WTC11 (cell line): ENCODE measurements around the gene ZNF521. TPM values are rescaled to one million over a fixed set of nuclear protein-coding genes. Genes with fewer than 3 reads are reported as not detected.

Experiments used
- ATAC-seq: fragments of 200-7000 bp; cut with Tn5 transposase; 2 replicates; pipeline ENCODE4 v1.10.0; 2021; ENCODE audit warnings: mild to moderate bottlenecking, moderate library complexity
- CTCF ChIA-PET: fragments of 300-600 bp; sonication (Branson Sonifier 250); formaldehyde crosslinking; loops from one replicate; lab custom pipeline; 2021; ENCODE audit warnings: antibody characterized with exemption; lab: Charles Lee
- POLR2A ChIA-PET: fragments of 350-600 bp; sonication (Branson Sonifier 250); formaldehyde crosslinking; loops from one replicate; lab custom pipeline; 2021; ENCODE audit warnings: antibody characterized with exemption; lab: Charles Lee
- DNase-seq: peaks from one replicate; pipeline ENCODE4 v3.0.0; 2021; ENCODE audit warnings: low spot score
- H3K27ac Mint-ChIP-seq: 2 replicates; pipeline ENCODE4 v1.8.0; 2021; ENCODE audit warnings: mixed read lengths
- H3K27me3 Mint-ChIP-seq: 2 replicates; pipeline ENCODE4 v1.8.0; 2021; ENCODE audit warnings: low read depth, mild to moderate bottlenecking, moderate library complexity, mixed read lengths
- H3K36me3 Mint-ChIP-seq: 2 replicates; pipeline ENCODE4 v1.8.0; 2021; ENCODE audit warnings: mixed read lengths
- H3K4me1 Mint-ChIP-seq: 2 replicates; pipeline ENCODE4 v1.8.0; 2022; ENCODE audit warnings: mixed read lengths
- H3K4me3 Mint-ChIP-seq: 2 replicates; pipeline ENCODE4 v1.8.0; 2021; ENCODE audit warnings: mild to moderate bottlenecking, moderate library complexity, mixed read lengths
- H3K9me3 Mint-ChIP-seq: 2 replicates; pipeline ENCODE4 v1.8.0; 2021; ENCODE audit warnings: mixed read lengths
- AR ChIP-seq: fragments of 250-450 bp; sonication (Bioruptor Pico); IDR thresholded peaks from 2 replicates; pipeline ENCODE4 v1.9.0; 2021; ENCODE audit warnings: mild to moderate bottlenecking
- CDX4 ChIP-seq: fragments of 250-450 bp; sonication (Bioruptor Pico); IDR thresholded peaks from 2 replicates; pipeline ENCODE4 v1.9.0; 2021; ENCODE audit warnings: moderate library complexity, mild to moderate bottlenecking, inconsistent platforms, borderline replicate concordance
- E2F1 ChIP-seq: sonication (generic); formaldehyde crosslinking; IDR thresholded peaks from 2 replicates; pipeline ENCODE4 v1.8.0; 2022; ENCODE audit warnings: mild to moderate bottlenecking, missing genetic modification reagents
- E2F4 ChIP-seq: sonication (generic); formaldehyde crosslinking; IDR thresholded peaks from 2 replicates; pipeline ENCODE4 v1.8.1; 2022; ENCODE audit warnings: low read depth, mild to moderate bottlenecking, moderate library complexity, missing genetic modification reagents, borderline replicate concordance
- FOXP4 ChIP-seq: sonication (generic); formaldehyde crosslinking; IDR thresholded peaks from 2 replicates; pipeline ENCODE4 v1.8.0; 2022; ENCODE audit warnings: mild to moderate bottlenecking, missing genetic modification reagents
- IRF2 ChIP-seq: sonication (generic); formaldehyde crosslinking; IDR thresholded peaks from 2 replicates; pipeline ENCODE4 v1.8.0; 2022; ENCODE audit warnings: low read depth, missing genetic modification reagents, borderline replicate concordance
- KAT7 ChIP-seq: sonication (generic); formaldehyde crosslinking; IDR thresholded peaks from 2 replicates; pipeline ENCODE4 v1.8.1; 2023; ENCODE audit warnings: missing genetic modification reagents, mild to moderate bottlenecking, borderline replicate concordance
- NR2C2 ChIP-seq: sonication (generic); formaldehyde crosslinking; IDR thresholded peaks from 2 replicates; pipeline ENCODE4 v1.8.0; 2022; ENCODE audit warnings: mild to moderate bottlenecking, missing genetic modification reagents
- PRDM15 ChIP-seq: sonication (generic); formaldehyde crosslinking; IDR thresholded peaks from 2 replicates; pipeline ENCODE4 v1.8.0; 2022; ENCODE audit warnings: missing genetic modification reagents
- STAT6 ChIP-seq: sonication (generic); formaldehyde crosslinking; conservative IDR thresholded peaks from 2 replicates; pipeline ENCODE4 v1.8.1; 2023; ENCODE audit warnings: mild to moderate bottlenecking, low read depth, missing genetic modification reagents, moderate library complexity
- TEAD4 ChIP-seq: sonication (generic); formaldehyde crosslinking; IDR thresholded peaks from 2 replicates; pipeline ENCODE4 v1.8.0; 2022; ENCODE audit warnings: mild to moderate bottlenecking, missing genetic modification reagents
- TP53 ChIP-seq: sonication (generic); formaldehyde crosslinking; IDR thresholded peaks from 2 replicates; pipeline ENCODE4 v1.8.1; 2023; ENCODE audit warnings: mild to moderate bottlenecking, missing genetic modification reagents
- ZNF138 ChIP-seq: sonication (generic); formaldehyde crosslinking; conservative IDR thresholded peaks from 2 replicates; pipeline ENCODE4 v1.8.1; 2022; ENCODE audit warnings: mild to moderate bottlenecking, moderate library complexity, missing genetic modification reagents
- ZNF232 ChIP-seq: sonication (generic); formaldehyde crosslinking; IDR thresholded peaks from 2 replicates; pipeline ENCODE4 v1.8.0; 2022; ENCODE audit warnings: mild to moderate bottlenecking, missing genetic modification reagents
- ZNF317 ChIP-seq: sonication (generic); formaldehyde crosslinking; IDR thresholded peaks from 2 replicates; pipeline ENCODE4 v1.8.1; 2023; ENCODE audit warnings: low read depth, mild to moderate bottlenecking, moderate library complexity, missing genetic modification reagents, borderline replicate concordance
- total RNA-seq: library from RNA; stranded (reverse); gene quantifications from 3 replicates; pipeline ENCODE4 v1.2.3, GENCODE V29; 2021

The ZNF521 gene
- total RNA-seq, 1 experiment from 2014 or later, result 15.3 TPM

- TF ChIP-seq E2F1 (CRISPR knock-in tag) (no peak), ZNF317 (CRISPR knock-in tag) (no peak), KAT7 (no peak), STAT6 (CRISPR knock-in tag) (no peak), ZNF232 (CRISPR knock-in tag) (no peak), TEAD4 (no peak)
Observed at GRCh38 chr18:25348386-25349130, 3.4 kb downstream of the ZNF521 start (continued).

GRCh38 chr18:25346561-25346960, 5.4 kb downstream of the ZNF521 start:
- Mint-ChIP-seq H3K4me3 (no peak overlapping the region), H3K27ac (no peak overlapping the region), H3K9me3 (peaks cover 4% of the 10 kb centered on the region; the same call in 1 of the 2 replicates), H3K4me1 (peaks cover 28% of the 10 kb centered on the region), H3K36me3 (no peaks in the 10 kb centered on the region), H3K27me3 (peaks cover 27% of the 10 kb centered on the region)
- DNase-seq (no peak), ATAC-seq (no peak)
- TF ChIP-seq NR2C2 (no peak), AR (no peak), E2F4 (CRISPR knock-in tag) (no peak), TP53 (no peak), IRF2 (CRISPR knock-in tag) (no peak), CDX4 (CRISPR knock-in tag) (no peak), FOXP4 (CRISPR knock-in tag) (no peak), ZNF138 (CRISPR knock-in tag) (no peak), PRDM15 (CRISPR knock-in tag) (no peak)
- ChIA-PET POLR2A (no interaction called here), CTCF (no interaction called here)
